GM19372 (cell line): ENCODE results near the gene C22orf39.

Experiments
- ATAC-seq: cut with Tn5 transposase; IDR thresholded peaks from one replicate; pipeline ENCODE4 v1.9.1; 2021; ENCODE audit warnings: mild to moderate bottlenecking, low read depth, moderate library complexity; ENCODE audit not compliant: unreplicated experiment

The C22orf39 gene

GRCh38 chr22:19447330-19448075, at the start of gene C22orf39:
Gene C22orf39, minus strand, starts transcription at chr22:19447711. Its CDS starts 23 bp downstream, at chr22:19447688.
- peak; percentile 75 for ATAC-seq

- no peak for ATAC-seq
Measured at GRCh38 chr22:19497245-19497644, 49.7 kb upstream of the C22orf39 start.

- ATAC-seq, result no peak
Measured at GRCh38 chr22:19496324-19496630, 48.8 kb upstream of the C22orf39 start.

GRCh38 chr22:19495562-19496323, 48.2 kb upstream of the C22orf39 start:
- no peak for ATAC-seq

GRCh38 chr22:19494676-19495173, 47.2 kb upstream of the C22orf39 start:
- ATAC-seq, result no peak

GRCh38 chr22:19494001-19494560, 46.6 kb upstream of the C22orf39 start:
- ATAC-seq, result no peak

GRCh38 chr22:19492504-19493174, 45.1 kb upstream of the C22orf39 start:
- no peak for ATAC-seq

- no peak for ATAC-seq
Measured at GRCh38 chr22:19490628-19491230, 43.2 kb upstream of the C22orf39 start.

GRCh38 chr22:19488884-19489843, 41.7 kb upstream of the C22orf39 start:
- ATAC-seq, result no peak

GRCh38 chr22:19488285-19488684, 40.8 kb upstream of the C22orf39 start:
- no peak for ATAC-seq

- no peak for ATAC-seq
Measured at GRCh38 chr22:19483481-19484244, 36.2 kb upstream of the C22orf39 start.

- no peak for ATAC-seq
Measured at GRCh38 chr22:19482297-19482696, 34.8 kb upstream of the C22orf39 start.

- ATAC-seq, result no peak
Measured at GRCh38 chr22:19480789-19481188, 33.3 kb upstream of the C22orf39 start.

GRCh38 chr22:19480173-19480568, 32.7 kb upstream of the C22orf39 start:
- ATAC-seq, result no peak

- ATAC-seq, result peak; percentile 88
Measured at GRCh38 chr22:19479355-19480172, 32.1 kb upstream of the C22orf39 start, which contains the start of gene CDC45. Gene CDC45, plus strand, starts transcription at chr22:19479920. Its CDS starts 49 bp downstream, at chr22:19479969.

GRCh38 chr22:19478901-19479354, 31.4 kb upstream of the C22orf39 start, which contains the start of gene UFD1:
Gene UFD1, minus strand, starts transcription at chr22:19479193. Its CDS starts 108 bp downstream, at chr22:19479085.
- ATAC-seq, result peak; percentile 35
